ENCODE measurements around the gene SLC2A8.

- TF ChIP-seq CTCF (IDR thresholded peaks at IDR 0.05; ENCODE audit: low read depth, low read length), result no peak
- TF ChIP-seq MAX (IDR thresholded peaks at IDR 0.05; ENCODE audit: low read depth, low read length), result no peak
- TF ChIP-seq POLR2A (IDR thresholded peaks at IDR 0.05; ENCODE audit: extremely low read depth, insufficient read length), result no peak
Measured at GRCh38 chr9:127419348-127419747, 22.4 kb downstream of the SLC2A8 start.
